Activated naive CD4-positive, alpha-beta T cell treated with anti-CD3 and anti-CD28 coated beads, Interleukin-2, amount 50 U/mL, for 24 hours (primary cell): Measurements from ENCODE around the gene NXT1.

Source experiments
- H3K27ac Mint-ChIP-seq: one replicate; pipeline ENCODE4 v1.8.0; 2021; ENCODE audit warnings: mild to moderate bottlenecking, mixed read lengths
- H3K27me3 Mint-ChIP-seq: one replicate; pipeline ENCODE4 v1.8.0; 2021; ENCODE audit warnings: mixed read lengths
- H3K36me3 Mint-ChIP-seq: one replicate; pipeline ENCODE4 v1.8.0; 2021; ENCODE audit warnings: mixed read lengths
- H3K4me1 Mint-ChIP-seq: one replicate; pipeline ENCODE4 v1.8.0; 2021; ENCODE audit warnings: mixed read lengths
- H3K4me3 Mint-ChIP-seq: one replicate; pipeline ENCODE4 v1.8.0; 2021; ENCODE audit warnings: mild to moderate bottlenecking, mixed read lengths
- H3K9me3 Mint-ChIP-seq: one replicate; pipeline ENCODE4 v1.8.0; 2021; ENCODE audit warnings: mixed read lengths

NXT1 gene

GRCh38 chr20:23386304-23387117, 35.9 kb downstream of the NXT1 start:
- peak overlapping the region; percentile 87 for H3K27ac Mint-ChIP-seq
- peaks cover 8% of the 10 kb centered on the region for H3K4me1 Mint-ChIP-seq
- H3K4me3 Mint-ChIP-seq = no peak overlapping the region
- no peaks in the 10 kb centered on the region for H3K9me3 Mint-ChIP-seq
- H3K27me3 Mint-ChIP-seq = no peaks in the 10 kb centered on the region
- H3K36me3 Mint-ChIP-seq = peaks cover 21% of the 10 kb centered on the region

GRCh38 chr20:23387118-23387443, 36.5 kb downstream of the NXT1 start:
- no peak overlapping the region for H3K4me3 Mint-ChIP-seq
- H3K27me3 Mint-ChIP-seq = no peaks in the 10 kb centered on the region
- H3K9me3 Mint-ChIP-seq = no peaks in the 10 kb centered on the region
- H3K36me3 Mint-ChIP-seq = peaks cover 21% of the 10 kb centered on the region
- peak overlapping the region; percentile 6 for H3K27ac Mint-ChIP-seq
- peaks cover 8% of the 10 kb centered on the region for H3K4me1 Mint-ChIP-seq

GRCh38 chr20:23390091-23390774, 39.6 kb downstream of the NXT1 start:
- H3K36me3 Mint-ChIP-seq = peaks cover 20% of the 10 kb centered on the region
- no peaks in the 10 kb centered on the region for H3K9me3 Mint-ChIP-seq
- peaks cover 4% of the 10 kb centered on the region for H3K4me1 Mint-ChIP-seq
- no peak overlapping the region for H3K27ac Mint-ChIP-seq
- H3K27me3 Mint-ChIP-seq = no peaks in the 10 kb centered on the region
- H3K4me3 Mint-ChIP-seq = no peak overlapping the region

GRCh38 chr20:23391707-23392310, 41.2 kb downstream of the NXT1 start:
- Mint-ChIP-seq H3K4me3 (no peak overlapping the region), H3K36me3 (peaks cover 12% of the 10 kb centered on the region), H3K27me3 (no peaks in the 10 kb centered on the region), H3K4me1 (peaks cover under 1% of the 10 kb centered on the region), H3K9me3 (no peaks in the 10 kb centered on the region), H3K27ac (no peak overlapping the region)

- H3K36me3 Mint-ChIP-seq = peaks cover 9% of the 10 kb centered on the region
- no peaks in the 10 kb centered on the region for H3K9me3 Mint-ChIP-seq
- H3K4me1 Mint-ChIP-seq = peaks cover 13% of the 10 kb centered on the region
- no peak overlapping the region for H3K4me3 Mint-ChIP-seq
- H3K27ac Mint-ChIP-seq = no peak overlapping the region
- H3K27me3 Mint-ChIP-seq = no peaks in the 10 kb centered on the region
Measured at GRCh38 chr20:23393996-23394775, 43.6 kb downstream of the NXT1 start.

GRCh38 chr20:23396950-23397627, 46.5 kb downstream of the NXT1 start:
- Mint-ChIP-seq H3K9me3 (no peaks in the 10 kb centered on the region), H3K27ac (no peak overlapping the region), H3K4me1 (peaks cover 23% of the 10 kb centered on the region), H3K27me3 (no peaks in the 10 kb centered on the region), H3K4me3 (no peak overlapping the region), H3K36me3 (peaks cover 11% of the 10 kb centered on the region)

GRCh38 chr20:23397961-23398360, 47.4 kb downstream of the NXT1 start:
- Mint-ChIP-seq H3K9me3 (no peaks in the 10 kb centered on the region), H3K27me3 (no peaks in the 10 kb centered on the region), H3K4me3 (no peak overlapping the region), H3K27ac (peak overlapping the region; percentile 61), H3K4me1 (peaks cover 23% of the 10 kb centered on the region), H3K36me3 (peaks cover 11% of the 10 kb centered on the region)

GRCh38 chr20:23399568-23400241, 49.1 kb downstream of the NXT1 start:
- Mint-ChIP-seq H3K9me3 (no peaks in the 10 kb centered on the region), H3K27me3 (no peaks in the 10 kb centered on the region), H3K27ac (peak overlapping the region; percentile 80)

GRCh38 chr20:23401051-23401450, 50.5 kb downstream of the NXT1 start:
- Mint-ChIP-seq H3K4me3 (no peak overlapping the region), H3K9me3 (no peaks in the 10 kb centered on the region), H3K27ac (no peak overlapping the region), H3K4me1 (peaks cover 33% of the 10 kb centered on the region), H3K27me3 (no peaks in the 10 kb centered on the region), H3K36me3 (peaks cover 5% of the 10 kb centered on the region)

More at GRCh38 chr20:23399568-23400241, 49.1 kb downstream of the NXT1 start:
- Mint-ChIP-seq H3K4me3 (no peak overlapping the region), H3K4me1 (peaks cover 27% of the 10 kb centered on the region), H3K36me3 (peaks cover 5% of the 10 kb centered on the region)

- no peak overlapping the region for H3K27ac Mint-ChIP-seq
- H3K9me3 Mint-ChIP-seq = no peaks in the 10 kb centered on the region
- no peaks in the 10 kb centered on the region for H3K27me3 Mint-ChIP-seq
- no peak overlapping the region for H3K4me3 Mint-ChIP-seq
- H3K4me1 Mint-ChIP-seq = peaks cover 46% of the 10 kb centered on the region
- peaks cover 2% of the 10 kb centered on the region for H3K36me3 Mint-ChIP-seq
Measured at GRCh38 chr20:23403751-23404150, 53.2 kb downstream of the NXT1 start.

GRCh38 chr20:23404196-23404595, 53.6 kb downstream of the NXT1 start:
- no peaks in the 10 kb centered on the region for H3K9me3 Mint-ChIP-seq
- H3K4me1 Mint-ChIP-seq = peaks cover 45% of the 10 kb centered on the region
- H3K36me3 Mint-ChIP-seq = peaks cover 2% of the 10 kb centered on the region
- H3K4me3 Mint-ChIP-seq = no peak overlapping the region
- no peaks in the 10 kb centered on the region for H3K27me3 Mint-ChIP-seq
- no peak overlapping the region for H3K27ac Mint-ChIP-seq
